PC-3 (cell line): ENCODE measurements around the gene ANKRD22. TPM values are rescaled to one million over a fixed set of nuclear protein-coding genes. Genes with fewer than 3 reads are reported as not detected.

Experiments used
- ATAC-seq: fragments of 200-7000 bp; cut with Tn5 transposase; 2 replicates; pipeline ENCODE4 v1.9.1; 2020; ENCODE audit warnings: mild to moderate bottlenecking, moderate library complexity
- BruUV-seq: library from RNA; stranded (reverse); fragments of 400-500 nt; replicated peaks from 2 replicates; lab custom pipeline; 2021; lab: Mats Ljungman, UMichigan
- CTCF ChIA-PET: fragments of 300-600 bp; sonication (Branson Sonifier 250); formaldehyde crosslinking; loops from one replicate; lab custom pipeline; 2022; ENCODE audit warnings: antibody characterized with exemption; lab: Charles Lee
- POLR2A ChIA-PET: fragments of 300-600 bp; sonication (Branson Sonifier 250); formaldehyde crosslinking; loops from one replicate; lab custom pipeline; 2022; ENCODE audit warnings: antibody characterized with exemption; ENCODE audit not compliant: unreplicated experiment; lab: Charles Lee
- DNase-seq: peaks from one replicate; pipeline ENCODE4 v3.0.0-alpha.2; 2015
- H2AFZ ChIP-seq: fragments of 300-600 bp; sonication (generic); 2 replicates; pipeline ENCODE4 v1.6.0; 2016; ENCODE audit warnings: antibody characterized with exemption, low read length
- H3F3A ChIP-seq: fragments of 300-600 bp; sonication (generic); one replicate; pipeline ENCODE4 v1.6.0; 2017; ENCODE audit warnings: antibody characterized with exemption, low read length, control low read depth, mild to moderate bottlenecking; ENCODE audit not compliant: unreplicated experiment
- H3K27ac ChIP-seq: fragments of 300-600 bp; sonication (generic); 2 replicates; pipeline ENCODE4 v1.5.1; 2016; ENCODE audit warnings: mild to moderate bottlenecking, low read length
- H3K27me3 ChIP-seq: fragments of 300-600 bp; sonication (generic); 2 replicates; pipeline ENCODE4 v1.6.1; 2016; ENCODE audit warnings: low read length, mixed read lengths
- H3K36me3 ChIP-seq: fragments of 300-600 bp; sonication (generic); 2 replicates; pipeline ENCODE4 v1.6.1; 2016; ENCODE audit warnings: low read depth, mixed run types, low read length, mixed read lengths
- H3K4me1 ChIP-seq: fragments of 300-600 bp; sonication (generic); 2 replicates; pipeline ENCODE4 v1.5.1; 2016; ENCODE audit warnings: low read length; ENCODE audit not compliant: insufficient read depth
- H3K4me2 ChIP-seq: fragments of 300-600 bp; sonication (generic); 2 replicates; pipeline ENCODE4 v1.6.0; 2016; ENCODE audit warnings: low read length
- H3K4me3 ChIP-seq: fragments of 300-600 bp; sonication (generic); 2 replicates; pipeline ENCODE4 v1.5.1; 2016; ENCODE audit warnings: mild to moderate bottlenecking, low read length, mixed read lengths
- H3K79me2 ChIP-seq: fragments of 300-600 bp; sonication (generic); 2 replicates; pipeline ENCODE4 v1.6.1; 2017; ENCODE audit warnings: low read length, mixed read lengths
- H3K9ac ChIP-seq: fragments of 300-600 bp; sonication (generic); 2 replicates; pipeline ENCODE4 v1.6.0; 2016; ENCODE audit warnings: mild to moderate bottlenecking, low read length
- H3K9me2 ChIP-seq: fragments of 300-600 bp; sonication (generic); replicated peaks from 2 replicates; pipeline ENCODE4 v1.6.1; 2016; ENCODE audit warnings: mixed run types, low read length, mixed read lengths
- H3K9me3 ChIP-seq: fragments of 300-600 bp; sonication (generic); 2 replicates; pipeline ENCODE4 v1.6.1; 2016; ENCODE audit warnings: low read length, mixed read lengths
- H4K20me1 ChIP-seq: fragments of 300-600 bp; sonication (generic); 2 replicates; pipeline ENCODE4 v1.6.1; 2016; ENCODE audit warnings: low read length, mixed read lengths
- CTCF ChIP-seq: fragments of 300-600 bp; sonication (generic); conservative IDR thresholded peaks from 2 replicates; pipeline ENCODE4 v1.5.1; 2017; ENCODE audit warnings: antibody characterized with exemption, low read depth, mild to moderate bottlenecking, low read length
- EZH2 ChIP-seq: fragments of 300-600 bp; sonication (generic); IDR thresholded peaks from one replicate; pipeline ENCODE4 v1.6.1; 2017; ENCODE audit warnings: antibody characterized with exemption, mild to moderate bottlenecking, low read length; ENCODE audit not compliant: unreplicated experiment
- EZH2phosphoT487 ChIP-seq: fragments of 300-600 bp; sonication (generic); IDR thresholded peaks from 2 replicates; pipeline ENCODE4 v1.6.1; 2018; ENCODE audit warnings: mild to moderate bottlenecking, antibody characterized with exemption, low read length, borderline replicate concordance
- intact Hi-C: fragments of 100-400 bp; cut with micrococcal nuclease; formaldehyde crosslinking; loops from 2 replicates; pipeline ENCODE4 v1.9.0; 2023
- total RNA-seq: library from RNA; depleted of rRNA; stranded (reverse); fragments of >200 nt; gene quantifications from 2 replicates; pipeline ENCODE4 v1.2.3, GENCODE V29; 2014

ANKRD22 gene
- total RNA-seq, 1 experiment from 2014 or later, result 5.0 TPM

- H3F3A ChIP-seq, result no peaks in the 10 kb centered on the region
Observed at GRCh38 chr10:88805361-88805760, 46.3 kb downstream of the ANKRD22 start.

GRCh38 chr10:88804083-88804812, 47.4 kb downstream of the ANKRD22 start:
- intact Hi-C loops, result no loop called here
- H3K27me3 ChIP-seq, result no peaks in the 10 kb centered on the region
- H3K36me3 ChIP-seq, result no peaks in the 10 kb centered on the region
- no peak overlapping the region for H3K4me2 ChIP-seq
- no peak overlapping the region for H3K4me3 ChIP-seq
- H3K9ac ChIP-seq, result no peak overlapping the region
- ChIA-PET POLR2A (no interaction called here), CTCF (no interaction called here)
- H2AFZ ChIP-seq, result no peak overlapping the region
- BruUV-seq, result no TSS peak
- no peaks in the 10 kb centered on the region for H3K9me2 ChIP-seq
- H4K20me1 ChIP-seq, result no peaks in the 10 kb centered on the region
- no peaks in the 10 kb centered on the region for H3F3A ChIP-seq
- TF ChIP-seq CTCF, result no peak
- TF ChIP-seq EZH2, result no peak
- TF ChIP-seq EZH2phosphoT487, result no peak
- no peak overlapping the region for H3K27ac ChIP-seq
- H3K9me3 ChIP-seq, result no peaks in the 10 kb centered on the region
- no peaks in the 10 kb centered on the region for H3K79me2 ChIP-seq
- no peak for ATAC-seq
- no peaks in the 10 kb centered on the region for H3K4me1 ChIP-seq
- no peak for DNase-seq

More at GRCh38 chr10:88805361-88805760, 46.3 kb downstream of the ANKRD22 start:
- H4K20me1 ChIP-seq, result no peaks in the 10 kb centered on the region
- no peaks in the 10 kb centered on the region for H3K9me2 ChIP-seq
- H3K4me2 ChIP-seq, result no peak overlapping the region
- H3K79me2 ChIP-seq, result no peaks in the 10 kb centered on the region
- H3K4me3 ChIP-seq, result no peak overlapping the region
- intact Hi-C loops, result no loop called here
- no peak overlapping the region for H2AFZ ChIP-seq
- no peaks in the 10 kb centered on the region for H3K36me3 ChIP-seq
- DNase-seq (no peak), ATAC-seq (no peak)
- no TSS peak for BruUV-seq
- CTCF ChIA-PET, result interaction anchor here (0.6 kb wide), 1 partner anchor 18 kb away, joined by 3 read pairs; no protein-coding TSS in a partner anchor
- TF ChIP-seq EZH2 (no peak), CTCF (no peak), EZH2phosphoT487 (no peak)
- H3K9me3 ChIP-seq, result no peaks in the 10 kb centered on the region
- H3K27me3 ChIP-seq, result no peaks in the 10 kb centered on the region
- H3K4me1 ChIP-seq, result peaks cover 10% of the 10 kb centered on the region
- POLR2A ChIA-PET, result no interaction called here
- no peak overlapping the region for H3K9ac ChIP-seq
- H3K27ac ChIP-seq, result no peak overlapping the region

GRCh38 chr10:88803641-88804040, 48.0 kb downstream of the ANKRD22 start:
- intact Hi-C loops, result no loop called here
- TF ChIP-seq EZH2phosphoT487 (no peak), EZH2 (no peak), CTCF (no peak)
- DNase-seq (no peak), ATAC-seq (no peak)
- H4K20me1 ChIP-seq, result no peaks in the 10 kb centered on the region
- no TSS peak for BruUV-seq
- no peaks in the 10 kb centered on the region for H3K79me2 ChIP-seq
- no peak overlapping the region for H3K4me3 ChIP-seq
- no peak overlapping the region for H3K4me2 ChIP-seq
- POLR2A ChIA-PET, result no interaction called here
- CTCF ChIA-PET, result no interaction called here
- H3K9ac ChIP-seq, result no peak overlapping the region
- H3K27ac ChIP-seq, result no peak overlapping the region
- no peaks in the 10 kb centered on the region for H3K4me1 ChIP-seq
- no peaks in the 10 kb centered on the region for H3K9me2 ChIP-seq
- no peaks in the 10 kb centered on the region for H3K9me3 ChIP-seq
- no peak overlapping the region for H2AFZ ChIP-seq
- H3F3A ChIP-seq, result no peaks in the 10 kb centered on the region
- no peaks in the 10 kb centered on the region for H3K36me3 ChIP-seq
- H3K27me3 ChIP-seq, result no peaks in the 10 kb centered on the region
